Spleen (tissue), 7 donors: ENCODE data around the gene CAMTA1.

Source experiments
- CTCF ChIP-seq, 11 experiments: fragments of 200-600 bp in 7 of 11; fragments of 450-650 bp in 4 of 11; sonication (generic) in 4 of 11; IDR thresholded peaks in 8 of 11; conservative IDR thresholded peaks in 3 of 11; 1 replicate in 7 of 11; 2 replicates in 4 of 11; pipeline versions ENCODE4 v1.4.0 to v1.8.0; 2016 to 2021; ENCODE audit warnings: antibody characterized with exemption in 11 of 11, inconsistent platforms in 4 of 11, mild to moderate bottlenecking in 1 of 11
- POLR2A ChIP-seq, 3 donors: fragments of 450-650 bp; IDR thresholded peaks; one replicate each; pipeline ENCODE4 v1.5.1; 2017; ENCODE audit warnings: antibody characterized with exemption in 3 of 3, mild to moderate bottlenecking in 1 of 3
- POLR2AphosphoS5 ChIP-seq, 3 donors: sonication (generic); formaldehyde crosslinking; IDR thresholded peaks; one replicate each; pipeline ENCODE4 v1.5.1; 2017; ENCODE audit warnings: antibody characterized with exemption in 3 of 3
- donor health status: DM: no; HTN: no; CAD: no; lungs with moderate emphysema.
- donor health status: DM: no; HTN: no; CAD: no.
- donor health status: DM: no; HTN: no; CAD: no.

GRCh38 chr1:7519181-7519860, 734.1 kb downstream of the CAMTA1 start:
- TF ChIP-seq CTCF (IDR thresholded peaks at IDR 0.05 in 8 of 11, conservative IDR thresholded peaks at IDR 0.05 in 3 of 11) (no peak), POLR2AphosphoS5 (IDR thresholded peaks at IDR 0.05) (no peak), POLR2A (IDR thresholded peaks at IDR 0.05) (no peak)
